Parathyroid adenoma (tissue), 2 donors: ENCODE measurements around the gene ADAM22.

ENCODE experiments used
- H2AFZ ChIP-seq: fragments of 300-600 bp; sonication (generic); one replicate; pipeline ENCODE4 v1.7.0; 2017; ENCODE audit warnings: antibody characterized with exemption, mild to moderate bottlenecking
- H3K27ac ChIP-seq: fragments of 300-600 bp; sonication (generic); one replicate; pipeline ENCODE4 v1.7.0; 2017
- H3K27me3 ChIP-seq: fragments of 300-600 bp; sonication (generic); one replicate; pipeline ENCODE4 v1.7.0; 2017; ENCODE audit warnings: low read length; ENCODE audit not compliant: control insufficient read depth, insufficient read depth
- H3K36me3 ChIP-seq: fragments of 300-600 bp; sonication (generic); one replicate; pipeline ENCODE4 v1.7.0; 2017; ENCODE audit warnings: low read length; ENCODE audit not compliant: control insufficient read depth, insufficient read depth
- H3K4me1 ChIP-seq: fragments of 300-600 bp; sonication (generic); one replicate; pipeline ENCODE4 v1.7.0; 2017; ENCODE audit warnings: control low read depth
- H3K4me2 ChIP-seq: fragments of 300-600 bp; sonication (generic); one replicate; pipeline ENCODE4 v1.7.0; 2017; ENCODE audit warnings: low read length
- H3K4me3 ChIP-seq: fragments of 300-600 bp; sonication (generic); one replicate; pipeline ENCODE4 v1.7.0; 2017; ENCODE audit warnings: low read depth, low read length
- H3K79me2 ChIP-seq: fragments of 300-600 bp; sonication (generic); one replicate; pipeline ENCODE4 v1.7.0; 2017; ENCODE audit warnings: control low read depth
- H3K9ac ChIP-seq: fragments of 300-600 bp; sonication (generic); one replicate; pipeline ENCODE4 v1.7.0; 2017; ENCODE audit warnings: mild to moderate bottlenecking
- H3K9me3 ChIP-seq: fragments of 300-600 bp; sonication (generic); one replicate; pipeline ENCODE4 v1.7.0; 2017; ENCODE audit warnings: low read length; ENCODE audit not compliant: control insufficient read depth
- CTCF ChIP-seq: fragments of 300-600 bp; sonication (generic); IDR thresholded peaks from one replicate; pipeline ENCODE4 v1.7.0; 2017; ENCODE audit warnings: antibody characterized with exemption, mild to moderate bottlenecking
- donor health status: primary hyperparathyroidism.

Gene ADAM22

DNA sequence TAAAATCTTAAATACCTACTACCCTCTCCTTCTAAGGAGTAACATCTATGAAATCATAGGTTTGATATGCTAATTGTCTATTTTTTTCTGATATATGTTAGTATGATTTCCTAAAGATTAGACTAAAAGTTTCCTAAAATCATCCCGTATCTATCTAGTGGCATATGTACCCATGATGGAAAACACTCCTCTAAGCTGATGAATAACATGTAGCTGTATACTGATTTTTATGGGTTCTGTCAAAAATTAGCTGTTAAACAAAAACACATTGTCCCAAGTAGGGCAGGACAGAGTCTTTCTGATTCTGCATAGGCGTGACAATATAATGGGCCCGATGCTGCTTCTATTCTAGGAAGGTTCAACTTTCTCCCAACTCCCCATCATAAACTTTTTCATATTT, 79.9 kb downstream of the ADAM22 start:
- H3K27ac ChIP-seq = no peak overlapping the region
- no peaks in the 10 kb centered on the region for H3K9me3 ChIP-seq
- TF ChIP-seq CTCF = no peak
- H3K4me3 ChIP-seq = no peak overlapping the region
- no peaks in the 10 kb centered on the region for H3K79me2 ChIP-seq
- H3K27me3 ChIP-seq = no peaks in the 10 kb centered on the region
- no peaks in the 10 kb centered on the region for H3K36me3 ChIP-seq
- no peak overlapping the region for H3K4me2 ChIP-seq
- H3K4me1 ChIP-seq = no peaks in the 10 kb centered on the region
- no peak overlapping the region for H2AFZ ChIP-seq
- H3K9ac ChIP-seq = no peak overlapping the region

DNA sequence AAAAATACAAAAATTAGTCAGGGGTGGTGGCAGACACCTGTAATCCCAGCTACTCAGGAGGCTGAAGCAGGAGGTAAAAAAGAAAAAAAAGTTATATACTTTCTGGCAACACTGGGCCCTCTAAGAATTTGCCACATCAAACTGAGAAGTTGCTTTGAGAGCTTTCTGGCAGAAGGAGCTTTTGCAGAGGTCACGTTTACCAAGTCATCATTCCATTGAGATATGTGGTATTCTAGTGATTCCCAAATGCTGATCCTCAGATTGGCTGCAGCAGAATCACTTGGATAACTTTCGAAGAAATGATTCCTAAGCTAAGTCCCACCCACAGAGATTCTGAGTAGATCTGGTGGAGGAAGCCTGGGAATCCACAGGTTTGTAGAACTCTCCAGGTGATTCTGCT, 80.5 kb downstream of the ADAM22 start:
- no peak overlapping the region for H3K4me3 ChIP-seq
- no peak overlapping the region for H2AFZ ChIP-seq
- H3K4me2 ChIP-seq = no peak overlapping the region
- TF ChIP-seq CTCF = no peak
- no peak overlapping the region for H3K27ac ChIP-seq
- no peaks in the 10 kb centered on the region for H3K9me3 ChIP-seq
- H3K4me1 ChIP-seq = no peaks in the 10 kb centered on the region
- no peaks in the 10 kb centered on the region for H3K27me3 ChIP-seq
- no peaks in the 10 kb centered on the region for H3K79me2 ChIP-seq
- H3K36me3 ChIP-seq = no peaks in the 10 kb centered on the region
- H3K9ac ChIP-seq = no peak overlapping the region

DNA sequence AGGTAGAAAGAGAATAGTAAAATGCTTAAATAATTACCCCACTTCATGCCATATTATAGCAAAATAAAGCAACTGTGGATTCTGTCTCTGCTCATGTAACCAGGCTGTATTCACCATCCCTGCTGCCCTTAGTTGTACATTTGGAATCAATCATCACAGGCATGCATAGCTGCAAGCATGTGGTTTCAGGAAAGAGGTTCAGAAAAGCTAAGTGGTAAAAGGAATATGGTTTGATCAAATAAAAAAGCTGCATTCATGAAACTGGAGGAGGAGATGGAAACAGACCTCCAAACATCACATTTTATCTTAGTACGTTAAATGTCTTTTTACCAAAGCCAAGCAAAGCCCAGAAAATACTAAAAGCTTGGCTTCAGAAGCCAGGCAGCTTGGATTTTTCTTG, 81.3 kb downstream of the ADAM22 start:
- H3K9ac ChIP-seq = no peak overlapping the region
- no peaks in the 10 kb centered on the region for H3K36me3 ChIP-seq
- H3K27me3 ChIP-seq = no peaks in the 10 kb centered on the region
- no peak overlapping the region for H3K4me2 ChIP-seq
- no peak overlapping the region for H3K27ac ChIP-seq
- H3K9me3 ChIP-seq = no peaks in the 10 kb centered on the region
- no peak overlapping the region for H2AFZ ChIP-seq
- H3K4me1 ChIP-seq = no peaks in the 10 kb centered on the region
- no peaks in the 10 kb centered on the region for H3K79me2 ChIP-seq
- H3K4me3 ChIP-seq = no peak overlapping the region
- no peak for TF ChIP-seq CTCF

DNA sequence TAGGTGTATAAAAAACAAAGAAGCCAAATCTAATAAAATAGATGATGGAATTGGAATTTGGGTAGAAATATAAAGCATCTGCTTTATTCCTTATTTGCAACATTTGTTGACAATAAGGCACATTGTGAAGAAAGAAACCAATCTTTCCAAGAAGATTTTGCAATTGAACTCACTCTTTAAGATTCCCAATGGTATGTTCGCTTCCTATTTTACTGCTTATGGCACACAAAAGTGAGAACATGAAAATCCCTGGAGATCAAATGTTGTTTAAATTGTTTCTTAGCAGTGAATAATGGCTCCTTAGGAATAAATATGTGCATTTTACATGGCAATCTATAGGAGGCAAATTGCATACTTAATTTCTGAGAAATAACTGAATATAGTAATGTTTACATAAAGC, 84.5 kb downstream of the ADAM22 start:
- TF ChIP-seq CTCF = no peak
- Histone ChIP-seq H3K9ac (no peak overlapping the region), H2AFZ (no peak overlapping the region)

GRCh38 chr7:88020953-88021665, 87.1 kb downstream of the ADAM22 start:
- Histone ChIP-seq H3K79me2 (no peaks in the 10 kb centered on the region), H3K4me3 (no peak overlapping the region), H3K9me3 (no peaks in the 10 kb centered on the region), H3K9ac (no peak overlapping the region), H3K27me3 (no peaks in the 10 kb centered on the region), H3K27ac (no peak overlapping the region), H3K4me1 (no peaks in the 10 kb centered on the region), H3K36me3 (no peaks in the 10 kb centered on the region), H3K4me2 (no peak overlapping the region), H2AFZ (no peak overlapping the region)
- no peak for TF ChIP-seq CTCF

More for the DNA sequence above, 84.5 kb downstream of the ADAM22 start:
- H3K27ac ChIP-seq = no peak overlapping the region
- H3K4me2 ChIP-seq = no peak overlapping the region
- no peaks in the 10 kb centered on the region for H3K27me3 ChIP-seq
- H3K79me2 ChIP-seq = no peaks in the 10 kb centered on the region
- H3K4me1 ChIP-seq = no peaks in the 10 kb centered on the region
- H3K9me3 ChIP-seq = no peaks in the 10 kb centered on the region
- H3K36me3 ChIP-seq = no peaks in the 10 kb centered on the region
- H3K4me3 ChIP-seq = no peak overlapping the region
